Astrocyte of the spinal cord (primary cell): ENCODE results near the gene FFAR3.
"Not testable (repeated sequence)": the region's sequence is repeated elsewhere in the genome, so short reads cannot be mapped to it uniquely, and the experiment has no call there.

ENCODE experiments used
- DNase-seq: peaks from one replicate; pipeline ENCODE4 v3.0.0; 2011; ENCODE audit warnings: low read depth, low spot score
- H3K4me3 ChIP-seq: 2 replicates; pipeline ENCODE4 v1.5.1; 2011; ENCODE audit warnings: low read depth, mild to moderate bottlenecking, low read length, moderate library complexity
- in situ Hi-C: cut with HindIII; loops from 2 replicates; pipeline ENCODE4 v1.10.0; 2017; ENCODE audit warnings: low sequenced_read_pairs
- TF ChIP-seq, protein P1 (sequence below): IDR thresholded peaks from 2 replicates; pipeline ENCODE4 v1.5.1; 2012; ENCODE audit warnings: low read depth, mild to moderate bottlenecking, low read length, inconsistent platforms

Gene FFAR3

GRCh38 chr19:35354898-35355297, 3.4 kb upstream of the FFAR3 start:
- no peak overlapping the region for H3K4me3 ChIP-seq
- in situ Hi-C loops = no loop called here
- TF ChIP-seq, protein P1, sequence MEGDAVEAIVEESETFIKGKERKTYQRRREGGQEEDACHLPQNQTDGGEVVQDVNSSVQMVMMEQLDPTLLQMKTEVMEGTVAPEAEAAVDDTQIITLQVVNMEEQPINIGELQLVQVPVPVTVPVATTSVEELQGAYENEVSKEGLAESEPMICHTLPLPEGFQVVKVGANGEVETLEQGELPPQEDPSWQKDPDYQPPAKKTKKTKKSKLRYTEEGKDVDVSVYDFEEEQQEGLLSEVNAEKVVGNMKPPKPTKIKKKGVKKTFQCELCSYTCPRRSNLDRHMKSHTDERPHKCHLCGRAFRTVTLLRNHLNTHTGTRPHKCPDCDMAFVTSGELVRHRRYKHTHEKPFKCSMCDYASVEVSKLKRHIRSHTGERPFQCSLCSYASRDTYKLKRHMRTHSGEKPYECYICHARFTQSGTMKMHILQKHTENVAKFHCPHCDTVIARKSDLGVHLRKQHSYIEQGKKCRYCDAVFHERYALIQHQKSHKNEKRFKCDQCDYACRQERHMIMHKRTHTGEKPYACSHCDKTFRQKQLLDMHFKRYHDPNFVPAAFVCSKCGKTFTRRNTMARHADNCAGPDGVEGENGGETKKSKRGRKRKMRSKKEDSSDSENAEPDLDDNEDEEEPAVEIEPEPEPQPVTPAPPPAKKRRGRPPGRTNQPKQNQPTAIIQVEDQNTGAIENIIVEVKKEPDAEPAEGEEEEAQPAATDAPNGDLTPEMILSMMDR = no peak
- DNase-seq = no peak

GRCh38 chr19:35355791-35356460, 2.3 kb upstream of the FFAR3 start:
- TF ChIP-seq, protein P1 = no peak
- in situ Hi-C loops = no loop called here
- no peak for DNase-seq
- no peak overlapping the region for H3K4me3 ChIP-seq

GRCh38 chr19:35358834-35359233, 574 bp downstream of the FFAR3 start:
- DNase-seq, in situ Hi-C loops, H3K4me3 ChIP-seq: not testable (repeated sequence)

- DNase-seq, H3K4me3 ChIP-seq, in situ Hi-C loops: not testable (repeated sequence)
Measured at GRCh38 chr19:35359395-35359794, 1.1 kb downstream of the FFAR3 start.

DNA sequence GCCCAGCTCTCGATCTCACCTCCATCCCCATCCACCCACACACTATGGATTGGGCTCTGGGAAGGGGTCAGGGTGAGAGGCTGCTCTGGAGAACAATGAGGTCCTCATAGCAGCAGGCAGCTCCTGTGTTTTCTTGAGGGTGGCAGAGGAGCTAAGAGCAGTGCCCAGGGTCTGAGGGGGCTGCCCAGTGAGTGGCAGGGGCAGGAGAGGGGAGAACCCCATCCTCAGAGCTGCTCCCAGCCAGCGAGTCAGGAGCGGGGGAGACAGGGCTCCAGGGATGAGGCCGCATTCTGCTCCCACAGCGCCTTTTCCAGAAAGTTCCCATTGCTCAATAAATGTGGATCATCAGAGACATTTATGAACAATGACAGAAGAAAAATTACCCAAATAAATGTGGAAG, 1.8 kb downstream of the FFAR3 start:
- DNase-seq, in situ Hi-C loops, H3K4me3 ChIP-seq: not testable (repeated sequence)

DNA sequence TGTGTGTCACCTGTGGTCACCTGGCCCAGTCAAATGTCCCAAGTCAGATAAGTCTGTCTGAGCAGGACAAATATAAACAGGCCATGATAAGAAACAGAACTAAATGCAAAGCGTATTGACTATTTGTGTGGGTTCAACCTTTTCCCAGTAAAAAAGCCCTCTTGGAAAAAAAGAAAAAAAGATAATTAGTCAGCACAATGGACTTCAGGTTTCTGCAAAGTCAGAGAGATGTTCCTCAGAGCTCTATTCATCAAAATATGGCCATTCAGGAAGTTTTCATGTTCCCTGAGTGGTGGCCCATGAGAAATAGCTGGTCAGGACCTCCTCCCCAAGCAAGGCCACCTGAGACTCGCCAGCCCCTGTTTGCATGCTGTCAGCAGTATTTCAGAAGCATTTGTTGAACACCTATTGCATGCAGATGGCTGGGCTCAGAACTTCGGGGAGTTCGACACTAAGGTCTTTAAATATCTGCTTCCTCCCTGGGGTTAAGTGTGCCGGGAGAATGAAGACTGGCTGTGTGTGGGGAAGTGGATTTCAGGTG, 2.7 kb downstream of the FFAR3 start:
- TF ChIP-seq, protein P1 = no peak
- no peak overlapping the region for H3K4me3 ChIP-seq
- in situ Hi-C loops = no loop called here
- no peak for DNase-seq

GRCh38 chr19:35362261-35363000, 4.2 kb downstream of the FFAR3 start:
- no peak for DNase-seq
- in situ Hi-C loops = no loop called here

More at GRCh38 chr19:35362261-35363000, 4.2 kb downstream of the FFAR3 start:
- H3K4me3 ChIP-seq = no peak overlapping the region
- TF ChIP-seq, protein P1 = no peak
